NB4 (cell line): ENCODE data around the gene SGCD.

Source experiments
- DNase-seq: peaks from one replicate; pipeline ENCODE4 v3.0.0; 2010; ENCODE audit warnings: low read depth
- H3K4me3 ChIP-seq: one replicate; pipeline ENCODE4 v1.5.1; 2011; ENCODE audit warnings: mild to moderate bottlenecking, low read depth, low read length, moderate library complexity
- MYC ChIP-seq: IDR thresholded peaks from 2 replicates; pipeline ENCODE4 v1.6.1; 2011; ENCODE audit warnings: low read depth, low read length
- POLR2A ChIP-seq: IDR thresholded peaks from 2 replicates; pipeline ENCODE4 v1.6.1; 2011; ENCODE audit warnings: mild to moderate bottlenecking; ENCODE audit not compliant: insufficient read length; ENCODE audit errors: extremely low read depth
- TF ChIP-seq, protein P1 (sequence below): IDR thresholded peaks from 2 replicates; pipeline ENCODE4 v1.6.1; 2011; ENCODE audit warnings: low read depth, low read length
- TF ChIP-seq, protein P2 (sequence below): IDR thresholded peaks from one replicate; pipeline ENCODE4 v1.5.1; 2012; ENCODE audit warnings: low read depth, low read length

The SGCD gene

DNA sequence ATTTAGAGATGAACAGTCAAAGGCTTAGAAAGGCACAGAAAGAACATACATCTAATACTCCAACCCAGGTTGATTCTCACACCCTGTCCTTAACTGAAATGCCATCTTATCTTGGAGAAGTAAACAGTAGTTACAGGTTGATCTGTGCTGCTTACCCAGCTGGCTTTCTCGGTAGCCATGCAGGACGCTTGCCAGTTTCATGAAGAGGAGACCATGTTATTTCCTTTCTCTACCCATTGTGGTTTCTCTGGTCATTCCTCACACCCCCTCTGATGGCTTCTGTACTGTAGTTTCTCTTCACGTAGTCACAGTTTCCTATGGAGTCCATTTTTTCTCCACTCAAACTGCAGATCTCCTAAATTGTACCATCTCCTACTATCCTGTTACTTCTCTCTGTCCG is 206.0 kb downstream of the SGCD start:
- TF ChIP-seq, protein P1, sequence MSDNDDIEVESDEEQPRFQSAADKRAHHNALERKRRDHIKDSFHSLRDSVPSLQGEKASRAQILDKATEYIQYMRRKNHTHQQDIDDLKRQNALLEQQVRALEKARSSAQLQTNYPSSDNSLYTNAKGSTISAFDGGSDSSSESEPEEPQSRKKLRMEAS, result no peak
- TF ChIP-seq POLR2A, result no peak
- TF ChIP-seq, protein P2, sequence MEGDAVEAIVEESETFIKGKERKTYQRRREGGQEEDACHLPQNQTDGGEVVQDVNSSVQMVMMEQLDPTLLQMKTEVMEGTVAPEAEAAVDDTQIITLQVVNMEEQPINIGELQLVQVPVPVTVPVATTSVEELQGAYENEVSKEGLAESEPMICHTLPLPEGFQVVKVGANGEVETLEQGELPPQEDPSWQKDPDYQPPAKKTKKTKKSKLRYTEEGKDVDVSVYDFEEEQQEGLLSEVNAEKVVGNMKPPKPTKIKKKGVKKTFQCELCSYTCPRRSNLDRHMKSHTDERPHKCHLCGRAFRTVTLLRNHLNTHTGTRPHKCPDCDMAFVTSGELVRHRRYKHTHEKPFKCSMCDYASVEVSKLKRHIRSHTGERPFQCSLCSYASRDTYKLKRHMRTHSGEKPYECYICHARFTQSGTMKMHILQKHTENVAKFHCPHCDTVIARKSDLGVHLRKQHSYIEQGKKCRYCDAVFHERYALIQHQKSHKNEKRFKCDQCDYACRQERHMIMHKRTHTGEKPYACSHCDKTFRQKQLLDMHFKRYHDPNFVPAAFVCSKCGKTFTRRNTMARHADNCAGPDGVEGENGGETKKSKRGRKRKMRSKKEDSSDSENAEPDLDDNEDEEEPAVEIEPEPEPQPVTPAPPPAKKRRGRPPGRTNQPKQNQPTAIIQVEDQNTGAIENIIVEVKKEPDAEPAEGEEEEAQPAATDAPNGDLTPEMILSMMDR, result no peak
- TF ChIP-seq MYC, result no peak
- no peak overlapping the region for H3K4me3 ChIP-seq
- DNase-seq, result no peak

DNA sequence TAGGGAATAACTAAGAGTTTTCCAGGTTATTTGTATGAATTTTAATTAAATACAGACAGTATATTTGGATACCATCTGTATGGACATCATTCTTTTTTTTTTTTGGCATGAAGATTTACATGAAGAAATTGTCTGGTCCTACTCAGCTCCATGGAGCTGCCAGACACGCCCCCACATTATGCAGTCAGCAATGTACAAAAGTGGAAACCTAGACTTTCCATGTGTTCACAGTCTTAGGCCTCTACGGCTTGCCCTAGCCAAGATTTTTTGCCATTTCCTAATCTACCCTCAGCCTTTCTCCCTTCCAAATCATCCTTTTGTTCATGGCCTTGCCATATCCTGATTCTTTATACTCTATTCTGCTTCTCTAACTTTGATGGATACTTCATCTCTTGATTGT is 207.1 kb downstream of the SGCD start:
- DNase-seq, result no peak
- TF ChIP-seq POLR2A, result no peak
- TF ChIP-seq, protein P1, result no peak
- TF ChIP-seq, protein P2, result no peak
- TF ChIP-seq MYC, result no peak

DNA sequence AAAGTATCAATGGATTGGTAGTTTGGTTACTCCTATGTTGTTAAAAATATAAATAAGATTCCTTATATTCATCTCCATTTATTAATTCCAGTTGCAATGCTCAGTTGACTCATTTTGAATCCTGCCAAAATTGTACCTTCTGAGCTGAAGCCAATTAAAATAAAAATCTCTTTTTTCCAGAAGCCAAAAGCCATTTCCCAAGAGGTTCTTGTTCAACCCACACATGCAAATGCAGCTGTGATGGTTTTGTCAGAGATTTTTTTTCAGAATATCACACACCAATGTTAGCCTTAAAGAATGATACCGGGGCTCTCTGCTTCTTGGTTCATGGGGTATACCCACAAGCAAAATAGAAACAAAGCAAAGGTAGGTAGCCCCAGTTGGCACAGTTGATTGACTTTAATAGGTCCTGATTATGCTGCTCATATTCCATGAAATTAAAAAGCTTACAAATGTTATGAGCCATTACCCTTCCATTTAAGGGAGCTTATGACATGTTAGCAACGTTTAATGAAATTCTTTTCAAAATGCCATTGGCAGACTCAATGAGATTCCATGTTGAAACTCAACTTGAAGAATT is 208.0 kb downstream of the SGCD start:
- no peak for DNase-seq
- H3K4me3 ChIP-seq, result no peak overlapping the region
- TF ChIP-seq, protein P1, result no peak
- TF ChIP-seq POLR2A, result no peak
- TF ChIP-seq, protein P2, result no peak
- TF ChIP-seq MYC, result no peak

More for the DNA sequence above, 207.1 kb downstream of the SGCD start:
- no peak overlapping the region for H3K4me3 ChIP-seq

DNA sequence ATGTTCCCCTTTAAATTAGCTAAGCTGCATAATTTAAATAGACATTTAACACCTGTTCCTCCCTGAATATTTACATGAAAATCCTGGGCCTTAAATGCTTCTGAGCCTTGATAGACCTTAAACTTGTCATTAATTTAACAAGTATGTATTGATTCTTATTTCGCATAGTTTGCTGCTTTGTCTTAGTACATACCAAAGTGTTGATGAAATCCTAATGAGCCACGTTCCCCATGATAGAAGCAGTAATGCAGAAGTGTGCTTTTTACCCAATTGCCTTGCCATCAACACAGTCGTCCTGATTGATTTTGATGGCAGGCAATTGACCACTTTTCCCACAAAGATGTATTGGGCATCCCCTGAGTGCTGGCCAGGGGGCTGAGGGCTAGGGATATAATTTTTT is 213.5 kb downstream of the SGCD start:
- DNase-seq, result no peak
- TF ChIP-seq, protein P1, result no peak
- TF ChIP-seq, protein P2, result no peak
- no peak for TF ChIP-seq POLR2A
- no peak for TF ChIP-seq MYC
- no peak overlapping the region for H3K4me3 ChIP-seq

DNA sequence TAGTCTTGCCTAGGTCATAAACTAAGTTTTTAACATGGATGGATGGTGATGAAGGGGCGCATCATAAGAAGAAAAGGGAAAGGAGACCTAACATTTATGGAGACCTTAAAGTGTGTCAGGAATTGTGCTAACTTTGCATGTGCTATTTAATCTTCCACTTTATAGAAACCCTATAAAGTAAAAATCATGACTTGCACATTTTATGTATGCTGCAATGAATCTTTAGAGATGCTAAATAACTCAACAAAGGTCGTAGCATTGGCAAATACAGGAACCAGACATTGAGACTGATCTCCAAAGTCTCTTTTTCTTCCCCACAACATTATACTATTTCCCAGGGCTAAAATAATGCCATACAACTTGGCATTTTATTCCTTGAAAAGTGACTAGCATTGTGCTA is 214.6 kb downstream of the SGCD start:
- no peak overlapping the region for H3K4me3 ChIP-seq
- no peak for DNase-seq
- TF ChIP-seq, protein P2, result no peak
- TF ChIP-seq MYC (no peak), POLR2A (no peak)
- TF ChIP-seq, protein P1, result no peak
